A673 (cell line): Measurements from ENCODE around the gene WBP2.

Source experiments
- EZH2 ChIP-seq: fragments of 200-600 bp; sonication (generic); IDR thresholded peaks from 2 replicates; pipeline ENCODE4 v1.6.1; 2017; ENCODE audit warnings: borderline replicate concordance, low read depth, mild to moderate bottlenecking, mixed read lengths, antibody characterized with exemption, low read length; ENCODE audit not compliant: poor library complexity, severe bottlenecking
- TF ChIP-seq, protein P1 (sequence below): fragments of 300-800, 200-600 bp; sonication (generic); conservative IDR thresholded peaks from 2 replicates; pipeline ENCODE4 v1.5.1; 2017; ENCODE audit warnings: low read depth, mild to moderate bottlenecking, antibody characterized with exemption, low read length, moderate library complexity, mixed read lengths

DNA sequence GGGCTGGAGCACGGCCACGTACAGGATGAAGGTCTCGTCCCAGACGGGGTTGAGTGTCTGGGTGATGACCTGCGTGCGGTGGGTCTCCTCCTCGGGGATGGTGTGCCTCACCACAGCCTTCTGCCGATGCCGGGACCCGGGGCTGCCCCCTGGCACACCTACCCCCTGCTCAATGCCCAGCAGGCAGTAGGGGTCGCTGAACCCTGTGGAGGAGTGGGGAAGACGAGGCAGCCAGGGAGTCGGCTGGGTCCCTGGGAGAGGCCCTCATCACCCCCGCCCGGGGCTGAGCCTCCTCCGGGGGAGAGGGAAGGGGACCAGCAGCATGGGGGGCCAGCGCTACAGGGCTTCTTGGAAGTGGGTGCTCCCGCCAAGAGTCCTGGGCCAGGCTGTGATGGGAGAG, 12.7 kb downstream of the WBP2 start:
- TF ChIP-seq, protein P1, sequence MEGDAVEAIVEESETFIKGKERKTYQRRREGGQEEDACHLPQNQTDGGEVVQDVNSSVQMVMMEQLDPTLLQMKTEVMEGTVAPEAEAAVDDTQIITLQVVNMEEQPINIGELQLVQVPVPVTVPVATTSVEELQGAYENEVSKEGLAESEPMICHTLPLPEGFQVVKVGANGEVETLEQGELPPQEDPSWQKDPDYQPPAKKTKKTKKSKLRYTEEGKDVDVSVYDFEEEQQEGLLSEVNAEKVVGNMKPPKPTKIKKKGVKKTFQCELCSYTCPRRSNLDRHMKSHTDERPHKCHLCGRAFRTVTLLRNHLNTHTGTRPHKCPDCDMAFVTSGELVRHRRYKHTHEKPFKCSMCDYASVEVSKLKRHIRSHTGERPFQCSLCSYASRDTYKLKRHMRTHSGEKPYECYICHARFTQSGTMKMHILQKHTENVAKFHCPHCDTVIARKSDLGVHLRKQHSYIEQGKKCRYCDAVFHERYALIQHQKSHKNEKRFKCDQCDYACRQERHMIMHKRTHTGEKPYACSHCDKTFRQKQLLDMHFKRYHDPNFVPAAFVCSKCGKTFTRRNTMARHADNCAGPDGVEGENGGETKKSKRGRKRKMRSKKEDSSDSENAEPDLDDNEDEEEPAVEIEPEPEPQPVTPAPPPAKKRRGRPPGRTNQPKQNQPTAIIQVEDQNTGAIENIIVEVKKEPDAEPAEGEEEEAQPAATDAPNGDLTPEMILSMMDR, result no peak
- TF ChIP-seq EZH2, result no peak
